ENCODE results near the gene KRTAP10-4.

Gene KRTAP10-4

DNA sequence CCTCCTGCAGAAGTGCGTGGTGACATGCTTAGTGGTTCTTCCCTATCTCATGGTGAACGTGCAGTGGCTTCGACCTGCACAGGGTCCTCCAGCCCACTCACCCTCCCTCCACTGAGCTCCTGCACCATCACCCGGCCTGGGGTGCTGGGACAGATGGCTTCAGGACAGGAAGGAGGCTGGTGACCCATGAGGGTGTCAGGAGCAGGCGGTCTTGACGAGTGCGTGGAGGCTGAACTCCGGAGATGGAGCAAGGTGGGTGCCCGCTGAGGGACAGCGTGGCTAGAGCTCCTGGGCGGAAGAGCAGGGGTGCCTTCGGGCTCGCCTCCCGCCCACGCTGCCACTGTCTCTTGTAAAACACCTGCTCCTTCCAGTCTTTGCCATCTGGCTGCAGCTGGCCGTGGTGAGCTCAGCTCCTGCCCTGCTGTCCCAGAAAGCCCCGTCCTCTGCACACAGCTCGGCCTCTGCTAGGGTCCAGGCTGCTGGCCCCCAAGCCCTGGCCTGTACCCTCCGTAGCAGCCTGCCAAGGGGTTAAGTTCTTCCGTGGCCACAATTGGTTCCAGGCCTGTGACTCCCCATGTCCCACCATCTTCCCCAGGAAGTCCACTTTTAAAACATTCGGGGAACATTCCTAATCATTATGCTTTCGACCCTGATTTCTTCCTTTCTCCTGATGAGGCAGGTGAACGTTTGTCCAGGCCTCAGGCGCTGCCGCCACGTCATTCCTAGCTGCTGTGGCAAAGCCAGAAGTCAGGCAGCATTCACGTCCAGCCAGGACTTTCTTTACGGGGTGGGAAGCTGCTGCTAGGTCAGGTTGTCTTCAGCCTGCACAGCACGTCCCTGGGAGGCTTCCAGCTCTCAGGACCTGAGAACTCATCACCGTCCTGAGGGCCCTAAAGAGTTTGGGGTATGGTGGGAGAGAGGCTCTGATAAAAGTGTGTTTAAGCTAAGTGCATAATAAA is 41.6 kb upstream of the KRTAP10-4 start:
- peaks cover 20% of the 10 kb centered on the region for H3K27me3 Mint-ChIP-seq
- H3K9me3 Mint-ChIP-seq, result no peaks in the 10 kb centered on the region
- H3K4me1 Mint-ChIP-seq, result no peaks in the 10 kb centered on the region
- no peak overlapping the region for H3K27ac Mint-ChIP-seq
- no peaks in the 10 kb centered on the region for H3K36me3 Mint-ChIP-seq
- no peak for DNase-seq
- CTCF ChIA-PET, result no interaction called here
- H3K4me3 Mint-ChIP-seq, result no peak overlapping the region

GRCh38 chr21:44532712-44533111 is 40.8 kb upstream of the KRTAP10-4 start:
- Mint-ChIP-seq H3K36me3 (no peaks in the 10 kb centered on the region), H3K9me3 (no peaks in the 10 kb centered on the region), H3K27me3 (peaks cover 20% of the 10 kb centered on the region), H3K4me1 (no peaks in the 10 kb centered on the region), H3K4me3 (no peak overlapping the region), H3K27ac (no peak overlapping the region)
- DNase-seq, result no peak
- CTCF ChIA-PET, result no interaction called here

- Mint-ChIP-seq H3K27me3 (peaks cover 20% of the 10 kb centered on the region), H3K27ac (no peak overlapping the region), H3K4me1 (no peaks in the 10 kb centered on the region), H3K9me3 (no peaks in the 10 kb centered on the region), H3K36me3 (no peaks in the 10 kb centered on the region), H3K4me3 (no peak overlapping the region)
- no peak for DNase-seq
- CTCF ChIA-PET, result no interaction called here
These were observed 40.2 kb upstream of the KRTAP10-4 start for GRCh38 chr21:44533121-44533890.

- CTCF ChIA-PET, result no interaction called here
- Mint-ChIP-seq H3K4me3 (no peak overlapping the region), H3K36me3 (no peaks in the 10 kb centered on the region), H3K4me1 (no peaks in the 10 kb centered on the region), H3K27ac (no peak overlapping the region), H3K9me3 (no peaks in the 10 kb centered on the region), H3K27me3 (peaks cover 20% of the 10 kb centered on the region)
- no peak for DNase-seq
These were observed 39.5 kb upstream of the KRTAP10-4 start for GRCh38 chr21:44533891-44534627.

GRCh38 chr21:44534688-44535087 is 38.8 kb upstream of the KRTAP10-4 start:
- DNase-seq, result peak; percentile 9
- CTCF ChIA-PET, result no interaction called here
- Mint-ChIP-seq H3K4me1 (no peaks in the 10 kb centered on the region), H3K36me3 (no peaks in the 10 kb centered on the region), H3K9me3 (no peaks in the 10 kb centered on the region), H3K4me3 (no peak overlapping the region), H3K27ac (no peak overlapping the region), H3K27me3 (peaks cover 25% of the 10 kb centered on the region)

GRCh38 chr21:44535963-44536362 is 37.6 kb upstream of the KRTAP10-4 start:
- CTCF ChIA-PET, result interaction anchor here (0.7 to 1.3 kb wide), 2 partner anchors 39 to 253 kb away, joined by 3 read pairs; no protein-coding TSS in a partner anchor
- H3K9me3 Mint-ChIP-seq, result no peaks in the 10 kb centered on the region
- DNase-seq, result no peak
- H3K4me1 Mint-ChIP-seq, result no peaks in the 10 kb centered on the region
- H3K27me3 Mint-ChIP-seq, result peaks cover 31% of the 10 kb centered on the region
- no peak overlapping the region for H3K4me3 Mint-ChIP-seq
- H3K27ac Mint-ChIP-seq, result no peak overlapping the region
- no peaks in the 10 kb centered on the region for H3K36me3 Mint-ChIP-seq

GRCh38 chr21:44537930-44538911 is 35.3 kb upstream of the KRTAP10-4 start:
- no peaks in the 10 kb centered on the region for H3K36me3 Mint-ChIP-seq
- no peaks in the 10 kb centered on the region for H3K4me1 Mint-ChIP-seq
- peaks cover 21% of the 10 kb centered on the region for H3K27me3 Mint-ChIP-seq
- CTCF ChIA-PET, result no interaction called here
- no peak for DNase-seq
- no peak overlapping the region for H3K4me3 Mint-ChIP-seq
- H3K27ac Mint-ChIP-seq, result no peak overlapping the region
- no peaks in the 10 kb centered on the region for H3K9me3 Mint-ChIP-seq

DNA sequence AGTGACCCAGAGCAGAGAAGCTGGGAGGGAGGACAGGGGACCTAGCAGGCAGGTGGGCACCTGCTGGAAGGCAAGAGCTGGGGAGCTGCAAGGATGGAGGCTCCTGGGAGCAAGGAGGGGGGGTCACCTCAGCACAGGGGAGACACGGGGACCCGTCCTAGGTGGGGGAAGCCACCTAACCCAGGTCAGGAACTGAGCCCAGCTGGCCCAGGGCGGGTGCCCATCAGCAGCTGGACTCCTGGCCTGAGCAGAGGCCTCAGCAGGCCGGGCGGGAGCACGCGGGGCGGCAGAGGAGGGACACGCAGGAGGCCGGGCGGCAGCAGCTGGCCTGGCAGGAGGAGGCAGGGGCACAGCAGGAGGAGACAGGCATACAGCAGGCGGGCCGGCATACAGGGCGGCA is 34.5 kb upstream of the KRTAP10-4 start:
- no peaks in the 10 kb centered on the region for H3K9me3 Mint-ChIP-seq
- CTCF ChIA-PET, result no interaction called here

DNA sequence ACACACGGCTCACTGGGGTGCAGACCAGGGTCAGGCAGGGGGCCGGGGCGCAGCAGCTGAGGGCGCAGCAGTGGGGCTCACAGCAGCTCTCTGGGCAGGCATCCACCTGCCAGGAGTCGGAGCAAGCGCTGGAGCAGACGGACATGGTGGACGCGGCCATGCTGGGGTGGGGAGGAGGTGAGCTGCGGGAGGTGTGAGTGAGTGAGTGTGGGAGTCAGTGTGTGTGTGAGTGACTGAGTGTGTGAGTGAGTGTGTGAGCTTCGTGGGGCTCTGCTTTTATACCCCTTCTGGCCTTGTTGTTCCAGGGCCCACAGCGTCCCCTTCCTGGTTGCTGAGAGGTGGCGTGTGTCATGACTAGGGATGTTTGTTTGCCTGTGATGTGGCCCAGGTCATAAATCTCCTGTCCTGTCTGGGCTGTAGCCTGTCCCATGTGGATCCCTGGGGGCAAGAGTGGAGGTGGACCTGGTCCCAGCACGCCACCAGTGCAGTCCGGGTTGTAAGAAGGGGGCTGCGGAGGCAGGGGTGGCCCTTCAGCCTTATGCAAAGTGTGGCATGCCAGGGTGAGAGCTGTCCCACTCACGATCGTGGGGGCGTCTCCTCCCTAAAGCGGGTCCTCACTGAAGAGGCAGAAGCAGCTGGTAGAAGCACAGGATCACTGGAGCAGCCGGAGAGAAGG is 33.4 kb upstream of the KRTAP10-4 start, which contains the start of gene KRTAP10-1:
KRTAP10-1 (minus strand) TSS at position 205 of the 676 bp plus-strand sequence; CDS start at position 160, 45 bp downstream.
- Mint-ChIP-seq H3K27ac (no peak within 1 kb of the TSS), H3K36me3 (no peaks in the 10 kb centered on the region), H3K27me3 (peaks cover 25% of the 10 kb centered on the region), H3K9me3 (no peaks in the 10 kb centered on the region), H3K4me3 (no peak within 1 kb of the TSS), H3K4me1 (no peaks in the 10 kb centered on the region)
- DNase-seq, result no peak
- CTCF ChIA-PET, result no interaction called here

More for the DNA sequence above, 34.5 kb upstream of the KRTAP10-4 start:
- Mint-ChIP-seq H3K4me3 (no peak overlapping the region), H3K27me3 (peaks cover 21% of the 10 kb centered on the region), H3K4me1 (no peaks in the 10 kb centered on the region), H3K36me3 (no peaks in the 10 kb centered on the region), H3K27ac (no peak overlapping the region)
- no peak for DNase-seq

GRCh38 chr21:44540741-44541288 is 32.7 kb upstream of the KRTAP10-4 start:
- Mint-ChIP-seq H3K36me3 (peaks cover 3% of the 10 kb centered on the region), H3K27me3 (peaks cover 21% of the 10 kb centered on the region), H3K4me3 (no peak overlapping the region), H3K4me1 (no peaks in the 10 kb centered on the region), H3K9me3 (peaks cover 5% of the 10 kb centered on the region), H3K27ac (no peak overlapping the region)
- CTCF ChIA-PET, result interaction anchor here (1.0 kb wide), 1 partner anchor 30 kb away, joined by 3 read pairs; no protein-coding TSS in a partner anchor
- no peak for DNase-seq

- Mint-ChIP-seq H3K27me3 (peaks cover 15% of the 10 kb centered on the region), H3K4me1 (peaks cover 9% of the 10 kb centered on the region), H3K4me3 (no peak overlapping the region), H3K36me3 (peaks cover 15% of the 10 kb centered on the region), H3K27ac (no peak overlapping the region), H3K9me3 (peaks cover 18% of the 10 kb centered on the region)
- CTCF ChIA-PET, result no interaction called here
- no peak for DNase-seq
These were observed 30.8 kb upstream of the KRTAP10-4 start for GRCh38 chr21:44542716-44543115.

DNA sequence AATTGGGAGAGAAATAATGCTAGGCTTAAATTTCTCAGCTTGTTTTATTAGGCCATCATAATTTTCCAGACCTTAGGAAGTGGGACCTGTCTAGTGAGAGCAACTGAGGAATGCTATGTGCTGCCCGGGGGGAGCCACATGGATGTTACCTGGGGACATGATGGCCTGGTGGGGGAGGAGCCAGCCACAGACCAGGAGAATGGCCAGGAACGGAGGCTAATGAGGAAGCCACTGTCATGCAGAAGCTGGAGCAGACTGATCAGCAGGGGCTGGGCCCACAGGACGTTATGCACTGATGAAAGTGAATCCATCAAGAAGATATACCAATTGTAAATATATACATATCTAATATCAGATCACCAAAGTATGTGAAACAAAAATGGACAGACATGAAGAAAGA is 29.0 kb upstream of the KRTAP10-4 start:
- CTCF ChIA-PET, result no interaction called here
- H3K27ac Mint-ChIP-seq, result no peak overlapping the region
- no peak for DNase-seq
- H3K36me3 Mint-ChIP-seq, result peaks cover 19% of the 10 kb centered on the region
- no peak overlapping the region for H3K4me3 Mint-ChIP-seq
- peaks cover 22% of the 10 kb centered on the region for H3K4me1 Mint-ChIP-seq
- peaks cover 11% of the 10 kb centered on the region for H3K27me3 Mint-ChIP-seq
- H3K9me3 Mint-ChIP-seq, result peaks cover 23% of the 10 kb centered on the region
